Ovary (tissue), 3 donors: Measurements from ENCODE around the gene TUBA3D.
"Not testable (repeated sequence)": the region's sequence is repeated elsewhere in the genome, so short reads cannot be mapped to it uniquely, and the experiment has no call there.

Experiments
- CTCF ChIP-seq, 3 donors: fragments of 450-650 bp in 2 of 3; fragments of 200-600 bp in 1 of 3; IDR thresholded peaks; one replicate each; pipeline versions ENCODE4 v1.5.1 to v1.8.0; 2016 to 2022; ENCODE audit warnings: antibody characterized with exemption in 3 of 3, mild to moderate bottlenecking in 1 of 3
- EP300 ChIP-seq: sonication (generic); formaldehyde crosslinking; IDR thresholded peaks from one replicate; pipeline ENCODE4 v1.6.1; 2017; ENCODE audit warnings: antibody characterized with exemption
- POLR2A ChIP-seq: fragments of 450-650 bp; IDR thresholded peaks from one replicate; pipeline ENCODE4 v1.6.1; 2017; ENCODE audit warnings: antibody characterized with exemption, mild to moderate bottlenecking, moderate library complexity
- donor health status: DM: no; HTN: no; CAD: no.

GRCh38 chr2:131473266-131473665 lies 2.7 kb upstream of the TUBA3D start:
- TF ChIP-seq CTCF (IDR thresholded peaks at IDR 0.05); POLR2A; EP300: not testable (repeated sequence)
